ENCODE data around the gene SAMMSON.
A peak's percentile ranks its signal among the peaks of the same experiment; 100 is the strongest.

SAMMSON gene

DNA sequence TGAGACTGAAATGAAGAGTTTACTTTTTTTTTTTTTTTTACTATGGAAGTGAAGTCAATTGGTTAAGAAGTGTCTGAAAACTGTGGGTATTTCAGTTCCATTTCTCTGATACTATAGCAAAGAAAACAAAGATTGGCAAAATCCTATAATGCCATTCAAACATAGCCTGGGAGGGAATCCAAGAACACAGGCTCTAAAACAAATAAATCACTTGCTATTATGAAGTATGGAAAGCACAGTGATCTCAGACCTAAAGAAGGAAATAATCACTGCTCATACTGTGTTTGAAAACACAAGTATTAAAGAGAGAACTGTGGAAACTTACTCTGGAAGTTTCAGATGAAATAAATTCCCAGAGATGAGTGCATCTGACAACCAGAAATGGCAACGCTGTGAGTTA lies 12.0 kb downstream of the SAMMSON start:
- no peak for DNase-seq (ENCODE audit: low spot score)

DNA sequence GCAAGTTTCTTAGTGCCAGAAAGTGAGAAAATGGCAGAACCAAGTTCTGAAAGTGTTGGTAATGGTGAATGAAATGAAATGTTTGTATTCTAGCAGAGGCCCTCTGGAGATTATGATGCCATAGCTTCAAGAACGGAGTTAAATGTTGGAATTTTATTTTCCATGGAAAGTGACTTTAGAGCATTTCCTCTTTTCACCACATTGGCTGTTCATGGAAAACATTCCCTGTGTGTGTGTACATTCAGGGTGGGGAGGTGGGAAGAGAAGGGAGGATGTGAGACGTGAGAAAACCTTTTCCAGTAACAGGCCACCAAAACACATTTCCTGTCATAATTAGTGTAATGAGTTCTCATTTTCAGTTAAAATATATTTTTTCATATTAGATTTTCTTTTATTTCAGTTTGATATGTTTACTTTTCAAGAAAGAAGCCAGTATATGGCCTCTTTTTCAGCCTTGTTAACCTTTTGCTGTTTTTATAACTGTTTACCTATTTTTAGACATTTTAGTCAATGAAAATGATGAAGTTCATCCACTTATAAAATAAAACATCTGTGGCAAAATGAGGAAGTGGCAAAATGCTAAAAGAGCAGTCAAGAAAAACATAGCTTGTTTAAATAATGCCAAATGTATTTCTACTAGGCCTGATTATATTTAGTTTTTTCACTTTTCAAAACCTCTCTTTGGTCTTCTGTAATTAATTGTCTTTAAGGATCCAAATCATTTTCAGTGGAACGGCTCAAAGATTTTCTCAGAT lies 21.6 kb downstream of the SAMMSON start:
- no peak for DNase-seq (ENCODE audit: low spot score)

DNA sequence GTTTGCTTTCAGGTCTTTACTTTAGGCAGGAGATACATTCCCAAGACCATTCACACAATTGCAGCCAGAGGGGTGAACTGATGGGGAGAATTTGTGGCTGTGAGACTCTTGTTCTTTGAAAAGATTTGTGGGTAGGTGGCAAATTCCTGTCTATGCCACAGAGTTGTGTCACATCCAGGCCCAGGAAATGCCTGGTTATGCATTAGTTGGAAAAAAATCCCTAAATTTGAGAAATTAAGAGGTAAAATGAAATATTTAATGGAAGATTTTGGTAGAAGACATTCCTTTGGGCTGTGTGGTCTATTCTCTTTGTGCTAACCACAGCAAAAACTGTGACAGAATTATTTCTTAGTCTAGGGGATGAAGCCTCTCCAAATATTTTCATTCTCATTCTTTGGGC lies 28.8 kb downstream of the SAMMSON start:
- DNase-seq (ENCODE audit: low spot score), result no peak

DNA sequence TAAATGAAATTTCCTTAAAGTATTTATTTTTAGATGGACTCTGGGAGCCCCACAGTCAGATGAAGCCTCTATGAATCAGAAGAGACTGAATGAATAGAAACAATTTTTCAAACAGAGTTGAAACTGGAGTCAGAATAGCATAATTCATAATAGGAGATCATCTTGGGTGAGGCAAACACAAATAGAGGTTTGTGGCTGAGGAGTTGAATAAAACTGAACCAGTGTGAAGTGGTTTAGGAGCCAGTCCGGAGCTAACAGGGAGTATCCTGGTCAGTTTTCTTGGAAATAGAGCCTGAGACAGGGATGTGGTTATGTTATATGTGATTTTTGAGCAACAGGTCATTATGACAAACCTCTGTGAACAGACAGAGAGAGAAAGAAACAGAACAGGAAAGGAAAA lies 39.2 kb downstream of the SAMMSON start:
- DNase-seq (ENCODE audit: low spot score), result no peak

DNA sequence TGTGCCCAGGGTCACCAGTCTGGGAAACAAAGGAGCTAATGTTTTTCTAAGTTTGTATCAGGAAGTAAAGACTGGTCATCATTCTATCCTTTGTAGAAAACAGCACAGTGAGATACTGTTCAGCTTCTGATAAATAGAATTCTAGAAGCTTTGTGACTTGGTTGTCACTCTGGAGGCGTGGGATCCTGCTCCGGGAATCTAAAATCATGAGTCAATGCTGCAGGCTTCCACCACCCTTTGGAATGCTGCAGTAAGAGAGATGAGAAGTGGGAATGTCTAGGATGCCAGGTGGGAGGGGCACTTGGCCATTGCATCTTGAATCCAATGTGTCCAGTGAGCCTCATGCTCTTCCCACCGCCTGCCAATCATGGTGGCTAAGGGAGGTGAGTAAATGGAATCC lies 40.9 kb downstream of the SAMMSON start:
- DNase-seq (ENCODE audit: low spot score), result no peak

DNA sequence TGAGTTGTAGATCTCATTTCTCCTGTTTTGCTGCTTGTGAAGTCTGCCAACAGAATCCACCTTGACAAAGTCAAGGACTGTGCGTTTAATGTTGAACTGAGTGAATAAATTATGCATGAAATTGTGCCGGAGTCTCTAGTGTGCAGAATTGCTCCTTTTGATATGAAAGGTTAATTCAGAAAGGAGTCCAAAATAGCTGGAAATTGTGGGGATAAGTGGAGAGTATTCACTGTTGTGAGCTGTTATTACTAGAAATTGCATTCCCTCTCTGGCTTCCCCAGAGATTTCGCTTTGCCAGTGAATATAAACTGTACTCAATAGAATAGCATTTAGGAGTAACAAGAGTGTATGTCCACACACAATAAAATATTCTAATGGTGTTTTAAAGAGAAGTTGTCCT lies 43.1 kb downstream of the SAMMSON start:
- DNase-seq (ENCODE audit: low spot score), result no peak

DNA sequence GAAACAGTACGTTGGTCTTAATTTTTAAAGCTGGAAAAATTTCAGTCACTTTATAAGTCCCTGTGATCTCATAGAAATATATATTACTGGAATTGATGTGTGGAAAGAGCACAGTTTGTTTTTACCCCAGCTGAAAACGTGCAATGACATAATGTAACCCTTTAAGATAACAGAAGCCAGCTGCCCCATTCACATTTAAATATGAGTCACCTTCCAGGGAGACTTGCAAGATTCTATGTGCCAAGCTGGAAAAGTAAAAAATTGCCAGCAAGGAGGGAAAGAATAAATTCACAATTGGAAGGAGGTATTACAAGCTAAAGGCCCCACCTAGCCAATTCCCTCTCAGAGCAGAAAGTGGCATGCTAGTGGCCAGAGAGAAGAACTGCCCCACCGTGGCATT lies 50.2 kb downstream of the SAMMSON start:
- no peak for DNase-seq (ENCODE audit: low spot score)

DNA sequence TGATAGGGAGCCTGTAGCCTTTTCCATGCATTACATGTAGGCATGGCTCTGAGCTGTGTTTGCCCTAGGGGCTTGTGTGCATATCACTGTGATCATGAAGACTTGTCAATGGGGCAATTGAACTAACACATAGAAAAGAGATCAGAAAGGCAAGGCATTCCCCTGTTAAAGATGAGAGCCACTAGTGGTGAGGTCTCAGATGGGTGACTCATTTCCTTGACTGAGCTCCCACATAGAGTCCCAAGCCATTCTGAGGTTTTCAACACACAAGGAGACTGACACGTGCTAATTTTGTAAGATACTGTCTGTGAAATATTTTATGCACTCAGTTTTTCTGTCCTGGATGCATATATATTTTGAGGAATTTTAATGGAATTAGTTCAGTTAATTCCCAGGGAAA lies 53.8 kb downstream of the SAMMSON start:
- DNase-seq (ENCODE audit: low spot score), result no peak

DNA sequence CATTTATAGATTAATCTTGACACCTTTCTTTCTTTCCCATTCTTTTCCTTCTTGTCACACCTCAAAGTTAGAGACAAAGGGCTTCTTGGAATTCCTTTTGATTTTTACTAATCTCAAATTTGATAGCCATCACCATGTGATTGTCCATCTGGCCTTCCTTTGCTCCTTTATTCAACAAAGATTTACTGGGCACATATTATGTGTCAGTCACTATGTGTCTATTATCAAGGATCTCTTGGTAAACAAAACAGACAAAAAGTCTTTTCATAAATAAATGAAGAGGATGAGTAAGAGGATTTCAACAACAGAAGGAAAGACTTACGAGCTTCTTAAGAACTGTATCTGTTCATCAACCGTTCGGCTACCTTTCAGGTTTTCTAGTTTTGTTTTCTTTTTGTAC lies 56.5 kb downstream of the SAMMSON start:
- DNase-seq (ENCODE audit: low spot score), result no peak

DNA sequence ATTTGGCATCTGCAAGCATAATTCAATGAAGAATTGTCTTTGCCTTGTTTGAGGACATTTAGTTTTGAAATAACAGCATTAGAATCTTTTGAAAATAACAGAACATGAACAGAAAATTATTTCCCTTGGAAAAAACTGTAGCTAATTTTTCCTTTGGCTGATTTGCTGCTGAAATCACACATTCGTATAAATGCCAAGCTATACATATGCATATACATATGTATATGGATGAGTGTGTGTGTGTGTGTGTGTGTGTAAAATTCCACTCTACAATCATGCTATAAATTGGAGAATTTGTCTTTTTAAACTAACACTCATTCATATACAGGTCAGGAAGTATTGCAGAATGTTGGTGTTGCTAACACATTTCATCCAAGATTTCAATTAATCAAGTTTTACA lies 57.9 kb downstream of the SAMMSON start:
- DNase-seq (ENCODE audit: low spot score), result no peak

DNA sequence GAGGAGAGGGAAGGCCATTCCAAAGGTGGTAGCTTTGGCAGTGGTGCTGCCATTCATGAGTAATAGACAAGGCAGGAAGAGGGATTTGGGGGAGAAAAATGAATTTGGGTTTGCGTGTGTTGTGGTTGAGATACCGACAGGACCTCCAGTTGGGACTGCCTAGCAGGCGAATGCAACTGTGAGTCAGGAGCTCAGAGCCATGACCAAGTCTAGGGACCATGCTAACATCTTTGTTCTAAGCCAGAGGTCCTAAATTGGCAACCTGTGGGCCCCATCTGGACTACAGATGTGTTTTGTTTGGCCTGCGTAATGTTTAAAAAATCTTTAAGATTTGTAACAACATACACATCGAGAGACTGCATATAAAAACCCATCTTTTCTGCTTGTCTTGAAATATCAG lies 61.6 kb downstream of the SAMMSON start:
- DNase-seq (ENCODE audit: low spot score), result no peak

DNA sequence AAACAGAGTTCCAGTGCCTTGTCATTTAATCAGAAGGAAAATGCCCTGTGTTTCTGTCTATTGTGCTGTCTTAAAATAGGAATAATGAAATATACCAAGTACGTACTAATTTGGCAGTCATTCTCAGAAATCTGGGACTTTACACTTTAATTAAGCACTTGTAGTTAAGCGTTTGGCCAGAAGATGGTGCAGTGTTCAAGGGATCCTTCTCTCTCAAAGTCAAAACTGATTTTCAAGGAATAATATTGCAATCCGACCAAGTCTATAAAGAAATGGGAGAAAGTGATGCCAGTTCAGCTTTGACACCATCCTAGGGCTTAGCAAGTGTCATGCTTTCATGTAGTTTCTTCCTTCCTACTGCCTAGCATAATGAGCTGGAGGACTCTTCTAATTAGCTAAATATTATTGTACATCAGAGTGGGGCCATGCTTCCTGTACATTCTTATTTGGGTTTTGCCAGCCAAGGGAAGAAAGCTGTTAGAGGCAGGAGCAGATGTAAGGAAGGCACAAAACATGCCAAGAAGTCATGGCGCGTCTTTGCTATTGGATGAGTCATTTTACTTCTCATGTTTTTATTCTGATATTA lies 64.8 kb downstream of the SAMMSON start:
- peak; percentile 23 for DNase-seq (ENCODE audit: low spot score)

DNA sequence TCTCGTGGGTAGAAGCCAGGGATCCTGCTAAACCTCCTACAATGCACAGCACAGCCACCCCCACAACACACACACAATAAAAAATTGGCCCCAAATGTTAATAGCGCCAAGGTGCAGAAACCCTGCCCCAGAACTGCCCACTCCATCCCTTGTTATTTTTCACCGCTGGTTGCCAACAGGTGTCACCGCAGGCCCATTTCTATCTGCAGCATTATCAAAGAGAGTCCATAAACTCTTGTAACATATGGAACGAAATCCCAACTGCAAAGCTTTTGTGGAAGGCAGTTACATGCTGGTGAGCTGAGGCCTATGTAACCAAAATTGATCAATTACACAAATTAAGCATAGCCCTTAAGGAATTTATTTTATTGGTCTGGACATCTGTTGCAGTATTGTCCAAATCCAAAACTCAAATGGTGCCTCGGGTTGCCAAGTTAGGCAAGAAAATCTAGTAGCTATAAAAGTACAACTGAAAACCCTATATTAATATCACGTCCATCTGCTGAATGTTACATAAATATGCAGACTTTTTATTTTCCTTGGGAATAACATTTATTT lies 66.2 kb downstream of the SAMMSON start:
- DNase-seq (ENCODE audit: low spot score), result peak; percentile 42

DNA sequence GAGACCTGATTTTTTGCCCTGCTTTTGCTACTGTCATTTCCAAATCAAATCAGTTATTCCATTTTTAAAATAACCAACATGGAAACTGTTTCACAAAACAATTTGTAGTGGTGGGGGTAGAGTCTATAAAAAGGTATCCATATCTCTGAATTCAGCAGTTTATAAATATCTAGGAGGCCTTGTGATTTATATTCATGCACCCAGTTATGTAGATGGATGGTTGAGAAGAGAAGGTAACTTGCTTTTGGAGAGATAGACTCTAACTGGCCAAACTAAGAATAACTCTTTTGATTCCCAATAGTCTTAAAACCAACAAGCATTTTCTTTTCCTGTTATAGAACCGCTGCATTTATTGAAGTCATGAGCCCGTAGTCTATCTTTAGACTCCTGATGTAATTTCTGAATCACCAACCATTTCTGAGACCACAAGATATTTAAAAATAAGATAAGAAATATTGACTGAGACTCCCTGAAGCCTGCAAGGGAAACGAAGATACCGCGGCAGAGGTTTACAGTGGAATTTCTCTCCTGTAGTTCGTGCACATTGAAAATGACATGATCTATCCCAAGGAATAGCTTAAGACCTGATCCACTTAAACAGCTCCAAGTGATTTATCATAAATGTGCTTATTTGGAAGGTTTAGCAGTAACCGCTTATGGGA lies 68.5 kb downstream of the SAMMSON start:
- no peak for DNase-seq (ENCODE audit: low spot score)

DNA sequence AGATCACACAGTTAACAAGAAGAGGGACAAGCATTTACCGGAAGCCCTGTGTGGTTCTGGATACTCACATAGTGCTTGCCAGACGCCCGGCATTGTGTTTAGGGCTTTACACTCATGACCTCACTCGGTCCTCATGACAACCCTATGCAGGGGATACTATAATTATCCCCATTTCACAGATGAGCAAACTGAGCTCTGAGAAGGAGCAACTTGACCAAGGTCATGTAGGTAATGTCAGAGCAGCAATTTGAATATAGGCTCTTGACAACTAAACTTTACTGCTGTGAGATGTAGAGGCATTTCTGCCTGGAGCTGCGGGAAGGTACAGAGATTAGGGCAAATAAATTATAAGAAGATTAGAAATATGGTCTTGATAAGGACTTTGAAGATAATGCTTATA lies 70.0 kb downstream of the SAMMSON start:
- no peak for DNase-seq (ENCODE audit: low spot score)

DNA sequence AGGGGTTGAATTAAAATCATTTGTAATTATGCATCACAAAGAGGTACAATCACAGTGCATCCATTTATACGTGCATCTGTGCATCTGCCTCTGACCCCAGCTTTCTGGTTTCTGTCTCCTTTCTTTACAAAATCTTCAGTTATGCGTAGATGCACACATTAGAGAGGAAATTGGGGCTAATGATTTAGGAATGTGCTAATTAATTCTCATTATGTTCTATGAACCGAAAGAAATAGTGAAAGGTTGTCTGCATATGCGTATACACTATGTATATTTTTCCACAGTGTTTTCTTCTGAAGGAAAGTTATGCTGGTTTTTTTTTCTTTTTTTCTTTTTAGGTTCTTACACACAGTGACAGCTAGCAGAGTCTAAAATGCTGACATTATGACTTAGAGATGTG lies 71.6 kb downstream of the SAMMSON start:
- DNase-seq (ENCODE audit: low spot score), result no peak

DNA sequence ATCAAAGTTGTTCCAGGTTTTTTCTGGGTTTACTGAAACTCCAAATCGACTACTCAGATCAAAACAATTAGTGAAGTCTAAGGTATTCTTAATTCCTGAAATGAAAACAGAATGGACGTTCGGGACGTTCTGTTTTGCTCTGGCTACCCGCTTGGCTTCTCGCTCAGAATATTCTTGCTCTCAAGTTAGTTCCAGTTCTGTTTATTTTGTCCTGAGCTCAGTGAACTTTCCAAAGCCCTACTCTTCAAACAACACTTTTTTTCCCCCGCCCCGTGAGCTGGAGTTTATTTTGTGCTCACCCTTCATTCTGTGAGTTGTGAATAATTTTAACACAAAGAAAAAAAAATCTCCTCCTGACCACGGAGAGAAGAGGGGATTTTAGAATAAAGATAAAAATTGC lies 72.6 kb downstream of the SAMMSON start:
- no peak for DNase-seq (ENCODE audit: low spot score)

DNA sequence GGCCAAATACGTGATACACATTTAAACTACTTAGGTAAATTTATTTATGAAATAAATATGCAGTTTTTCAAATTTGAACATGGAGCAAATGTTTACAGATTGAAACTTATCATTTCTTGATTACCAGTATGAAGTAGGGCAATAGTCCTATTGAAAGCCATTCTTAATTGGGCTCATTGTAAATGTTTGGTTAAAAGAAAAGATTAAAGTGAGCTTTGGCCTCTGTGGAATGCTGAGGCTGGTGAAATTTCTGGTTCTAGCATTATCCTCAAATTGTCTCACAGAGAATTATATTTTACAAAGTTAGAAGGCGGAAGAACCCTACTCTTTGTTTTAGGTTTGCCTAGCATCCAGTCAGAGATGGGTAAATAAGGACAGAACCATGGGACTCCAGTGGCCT lies 73.2 kb downstream of the SAMMSON start:
- DNase-seq (ENCODE audit: low spot score), result no peak

DNA sequence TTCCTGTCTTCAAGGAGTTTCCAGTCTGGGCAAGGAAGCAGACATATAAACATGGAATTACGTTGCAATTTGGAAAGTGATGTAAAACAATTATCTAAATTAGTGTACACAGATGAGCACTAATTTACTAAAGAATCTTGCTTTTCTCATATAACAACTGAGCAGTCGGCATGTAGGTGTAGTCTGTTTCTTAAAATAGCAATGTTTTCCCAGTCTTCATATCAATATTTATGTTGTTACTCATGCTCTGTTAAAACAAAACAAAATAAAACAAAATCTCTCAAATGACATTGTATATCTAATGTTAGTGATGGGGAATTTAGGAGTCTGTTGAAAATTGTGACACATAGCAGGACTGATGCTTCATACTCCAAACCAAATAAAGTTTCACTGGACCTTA lies 75.6 kb downstream of the SAMMSON start:
- DNase-seq (ENCODE audit: low spot score), result no peak

DNA sequence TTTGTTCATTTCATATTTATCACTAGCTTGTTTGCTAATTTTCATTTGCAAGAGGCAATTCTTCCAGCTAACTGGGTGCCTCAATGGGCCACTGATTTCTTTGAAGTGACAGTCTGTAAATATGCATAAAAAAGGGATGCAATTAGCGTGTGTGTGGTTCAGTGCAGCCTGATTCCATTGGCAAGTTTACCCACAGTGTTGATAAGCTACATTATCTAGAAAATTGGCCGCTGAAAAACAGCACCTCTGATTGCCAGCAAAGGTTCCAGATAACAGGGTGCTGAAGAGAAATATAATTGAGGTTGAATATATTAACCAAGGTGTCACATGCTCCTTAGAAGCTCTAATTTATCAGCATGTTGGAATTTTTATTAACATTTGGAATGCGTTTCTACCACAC lies 76.9 kb downstream of the SAMMSON start:
- no peak for DNase-seq (ENCODE audit: low spot score)

DNA sequence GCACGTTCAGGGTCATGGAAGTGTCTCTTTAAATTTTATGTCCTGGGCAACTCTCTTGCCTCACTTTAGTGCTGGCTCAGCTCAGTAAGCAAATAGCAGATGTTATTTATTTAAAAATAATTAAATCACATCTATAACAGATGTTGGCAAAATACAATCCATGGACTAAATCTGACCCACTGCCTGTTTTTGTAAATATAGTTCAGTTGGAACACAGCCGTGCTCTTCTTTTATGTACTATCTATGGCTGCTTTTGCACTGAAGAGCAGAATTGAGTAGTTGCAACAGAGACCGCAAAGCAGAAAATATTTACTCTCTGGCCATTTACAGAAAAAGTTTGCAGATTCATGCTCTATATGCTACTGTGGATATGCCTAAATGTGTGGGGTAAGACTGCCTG lies 79.2 kb downstream of the SAMMSON start:
- DNase-seq (ENCODE audit: low spot score), result no peak

DNA sequence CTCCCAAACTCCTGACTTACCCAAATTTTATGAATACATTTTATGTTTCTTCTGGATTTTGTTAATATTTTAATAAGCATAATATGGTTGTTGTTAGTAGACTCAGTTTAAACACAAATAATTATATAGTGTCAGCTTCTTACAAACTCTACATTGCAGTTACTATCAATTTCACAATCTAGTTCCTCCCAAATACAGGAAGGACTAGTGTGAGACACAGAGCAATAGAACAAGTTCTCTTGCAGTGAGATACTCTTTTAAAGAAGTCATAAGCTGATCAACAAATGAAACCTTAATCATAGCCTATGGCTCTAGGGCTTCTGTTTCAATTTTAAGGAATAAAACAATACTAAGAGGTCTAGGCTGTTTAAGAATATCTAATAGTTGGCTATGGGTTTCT lies 86.1 kb downstream of the SAMMSON start:
- no peak for DNase-seq (ENCODE audit: low spot score)

DNA sequence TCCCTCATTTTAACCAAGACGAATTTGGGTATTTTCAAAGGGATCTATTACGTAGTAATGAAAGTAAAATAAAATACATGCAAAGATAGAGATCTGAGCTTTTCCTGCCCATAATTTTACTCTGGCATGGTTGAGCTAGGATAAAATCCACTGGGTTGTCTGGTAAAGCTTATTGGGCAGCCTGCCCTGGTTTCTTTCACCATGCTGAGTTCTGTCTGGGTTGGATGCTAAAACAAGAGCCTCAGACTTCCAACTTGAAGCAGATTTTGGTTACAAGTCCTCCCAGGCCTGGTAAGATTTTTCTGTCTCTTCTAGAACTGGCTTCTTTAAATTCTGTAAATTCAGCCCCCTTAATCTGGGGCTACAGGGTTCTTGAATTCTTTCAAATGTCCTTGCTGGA lies 86.8 kb downstream of the SAMMSON start:
- no peak for DNase-seq (ENCODE audit: low spot score)
